Lower leg skin (tissue), 4 donors: ENCODE results near the gene SMOC1. TPM values are rescaled to one million over a fixed set of nuclear protein-coding genes. Genes with fewer than 3 reads are reported as not detected.

Experiments
- DNase-seq, 2 donors: peaks; one replicate each; pipeline ENCODE4 v3.0.0-alpha.2; 2019; ENCODE audit warnings: low spot score in 2 of 2
- H3K4me3 ChIP-seq: fragments of 200-600 bp; sonication (generic); 2 replicates; pipeline ENCODE4 v1.5.1; 2017; ENCODE audit warnings: mild to moderate bottlenecking, low read depth; ENCODE audit not compliant: poor library complexity, severe bottlenecking
- CTCF ChIP-seq, 3 donors: fragments of 450-650 bp; IDR thresholded peaks; one replicate each; pipeline ENCODE4 v1.5.1; 2016; ENCODE audit warnings: antibody characterized with exemption in 3 of 3, mild to moderate bottlenecking in 3 of 3, moderate library complexity in 2 of 3
- POLR2A ChIP-seq, 2 donors: fragments of 450-650 bp; IDR thresholded peaks; one replicate each; pipeline ENCODE4 v1.6.1; 2016 to 2017; ENCODE audit warnings: antibody characterized with exemption in 2 of 2, mild to moderate bottlenecking in 1 of 2, moderate library complexity in 1 of 2
- WGBS, 2 donors: methylation state at CpG; one replicate each; pipeline ENCODE4 v1.1.5; 2018; 5-methylcytosine and 5-hydroxymethylcytosine counted together
- intact Hi-C: fragments of 100-400 bp; cut with DNase I; formaldehyde crosslinking; loops from one replicate; pipeline ENCODE4 v1.15.0; 2023; ENCODE audit warnings: low total_unique reads
- total RNA-seq, 4 donors: library from RNA; depleted of rRNA; stranded (reverse); fragments of >200 nt; gene quantifications; one replicate each; pipeline ENCODE4 v1.1.0, GENCODE V29; 2016

The SMOC1 gene
- total RNA-seq, 4 donors from 2014 or later: 1.1 to 5.4 (median 1.9) TPM

DNA sequence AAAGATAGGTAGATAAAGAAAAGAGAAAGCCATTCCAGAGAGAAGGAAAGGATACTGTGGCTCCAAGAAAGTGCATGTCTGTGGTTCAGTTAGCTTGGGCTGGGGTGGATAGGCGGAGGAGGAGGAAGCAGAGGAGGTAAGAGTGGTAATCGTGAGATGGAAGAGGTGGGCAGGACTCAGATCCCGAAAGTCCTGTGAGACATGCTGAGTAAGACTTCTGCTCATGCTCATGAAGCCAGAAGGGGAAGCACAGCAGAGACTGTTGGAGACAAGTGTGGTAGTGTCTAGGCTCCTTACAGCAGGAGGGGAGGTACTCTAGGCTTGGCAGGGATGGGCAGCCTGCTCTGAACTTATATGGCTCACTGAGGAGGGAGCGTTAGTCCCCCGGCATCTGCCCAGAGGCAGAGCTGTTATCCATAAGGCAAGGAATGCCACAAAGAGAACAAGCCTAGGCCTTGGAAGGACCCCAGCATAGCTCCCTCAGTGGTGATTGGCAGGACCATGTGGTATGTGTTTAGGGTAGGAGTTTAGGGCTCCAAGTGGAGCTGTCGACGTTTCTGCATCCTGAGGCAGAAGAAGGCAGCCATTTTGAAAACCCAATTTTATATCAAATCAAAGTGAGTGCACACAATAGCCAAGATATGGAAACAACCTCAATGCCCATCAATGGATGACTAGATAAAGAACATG is 135.3 kb downstream of the SMOC1 start:
- intact Hi-C loops: no loop called here
- peak in 1 of 2 donors; percentile 56 for DNase-seq
- 76% methylated on average over 7 of the region's 7 CpGs for WGBS, 2 donors
- no peak overlapping the region for H3K4me3 ChIP-seq
- no peak for TF ChIP-seq CTCF (IDR thresholded peaks at IDR 0.05)
- TF ChIP-seq POLR2A (IDR thresholded peaks at IDR 0.05): no peak

DNA sequence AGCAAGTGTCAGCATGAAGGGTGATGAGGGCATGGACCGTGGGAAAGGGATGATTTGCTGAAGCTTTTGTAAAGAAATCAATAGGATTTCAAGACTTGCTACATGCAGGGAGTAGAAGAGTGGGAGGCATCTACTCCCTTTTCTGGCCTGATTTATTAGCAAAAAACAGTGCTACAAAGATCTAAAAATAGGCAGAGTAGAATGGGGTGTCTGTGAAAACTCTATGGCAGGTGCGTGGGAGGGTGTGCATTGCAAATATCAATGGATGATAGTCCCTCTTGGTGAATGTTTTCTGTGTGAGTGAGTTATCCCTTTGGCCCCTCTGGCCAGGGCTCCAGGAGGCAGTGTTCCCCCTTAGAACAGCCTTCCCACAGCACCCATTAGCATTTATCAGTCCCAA is 139.0 kb downstream of the SMOC1 start:
- WGBS, 2 donors: 86 to 92% methylated on average over 2 of the region's 2 CpGs
- DNase-seq: no peak
- no peak overlapping the region for H3K4me3 ChIP-seq
- intact Hi-C loops: no loop called here
- TF ChIP-seq CTCF (IDR thresholded peaks at IDR 0.05) (no peak), POLR2A (IDR thresholded peaks at IDR 0.05) (no peak)

DNA sequence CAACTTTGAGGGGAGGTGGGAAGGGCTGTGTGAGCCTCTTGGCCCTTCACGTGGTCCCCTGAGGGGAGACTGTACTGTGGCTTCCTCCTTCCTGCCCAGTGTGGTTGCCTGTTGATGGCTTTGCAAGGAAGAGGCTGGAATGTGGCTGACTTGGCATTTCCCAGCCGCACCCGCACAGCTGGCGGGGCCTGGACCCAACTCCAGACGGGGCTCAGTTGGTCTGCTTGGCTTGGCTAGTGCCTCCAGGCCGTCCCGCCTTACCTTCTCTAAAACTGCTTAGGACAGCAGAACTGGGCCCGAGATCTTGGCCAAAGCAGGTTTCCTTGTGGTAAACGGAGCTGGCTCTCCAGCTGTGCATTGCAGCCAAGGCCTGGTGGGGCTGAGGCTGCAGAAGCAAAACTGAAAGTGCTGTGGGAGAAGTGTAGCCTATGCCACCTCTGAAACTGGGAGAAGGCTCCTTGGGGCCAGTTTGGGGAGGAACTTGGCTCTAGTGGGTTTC is 139.5 kb downstream of the SMOC1 start:
- DNase-seq: peak in 1 of 2 donors; percentile 85
- no peak for TF ChIP-seq POLR2A (IDR thresholded peaks at IDR 0.05)
- no peak for TF ChIP-seq CTCF (IDR thresholded peaks at IDR 0.05)
- 13 to 21% methylated on average over 8 to 9 of the region's 9 CpGs for WGBS, 2 donors
- H3K4me3 ChIP-seq: no peak overlapping the region
- intact Hi-C loops: no loop called here

DNA sequence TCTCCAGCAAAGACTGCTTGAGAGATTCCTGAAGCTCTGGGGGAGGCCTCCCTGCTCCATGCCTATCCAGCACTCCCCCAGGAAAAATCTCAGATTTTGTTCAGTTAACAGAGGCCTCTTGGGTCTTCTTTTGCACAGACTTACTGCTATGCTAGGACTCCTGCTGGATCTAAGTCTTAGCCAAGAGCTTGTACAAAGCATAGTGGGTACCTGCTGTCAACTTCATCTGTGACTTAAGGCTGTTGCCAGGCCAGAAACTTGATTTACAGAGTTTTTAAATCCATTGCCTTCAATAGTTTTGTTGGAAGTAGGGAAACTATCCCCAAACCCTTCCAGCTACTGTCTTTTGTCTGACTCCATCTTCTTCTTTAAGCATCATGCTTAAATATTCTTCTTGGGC is 140.5 kb downstream of the SMOC1 start:
- DNase-seq: no peak
- TF ChIP-seq CTCF (IDR thresholded peaks at IDR 0.05) (no peak), POLR2A (IDR thresholded peaks at IDR 0.05) (no peak)
- intact Hi-C loops: no loop called here
- no peak overlapping the region for H3K4me3 ChIP-seq

- intact Hi-C loops: no loop called here
- H3K4me3 ChIP-seq: no peak overlapping the region
- 65 to 70% methylated on average over 8 of the region's 8 CpGs for WGBS, 2 donors
- peak in 1 of 2 donors; percentile 61 for DNase-seq
- no peak for TF ChIP-seq CTCF (IDR thresholded peaks at IDR 0.05)
- no peak for TF ChIP-seq POLR2A (IDR thresholded peaks at IDR 0.05)
Observed at GRCh38 chr14:70020352-70021170, 141.3 kb downstream of the SMOC1 start.
